IMR-90 (cell line): ENCODE measurements around the gene PRKCB. TPM values are rescaled to one million over a fixed set of nuclear protein-coding genes. Genes with fewer than 3 reads are reported as not detected.

Experiments used
- ATAC-seq: fragments of 200-7000 bp; cut with Tn5 transposase; 2 replicates; pipeline ENCODE4 v1.9.1; 2020; ENCODE audit warnings: low read depth, mild to moderate bottlenecking, moderate library complexity
- BruUV-seq: library from RNA; stranded (reverse); fragments of 400-500 nt; replicated peaks from 2 replicates; lab custom pipeline; 2021; lab: Mats Ljungman, UMichigan
- CTCF ChIA-PET: fragments of 300-600 bp; formaldehyde crosslinking; extraction: SDS; loops from one replicate; lab custom pipeline; 2021; ENCODE audit warnings: antibody characterized with exemption; lab: Yijun Ruan, JAX
- POLR2A ChIA-PET: fragments of 300-600 bp; sonication (Branson Sonifier 250); formaldehyde crosslinking; loops from one replicate; lab custom pipeline; 2022; ENCODE audit warnings: antibody characterized with exemption; ENCODE audit not compliant: unreplicated experiment; lab: Charles Lee
- DNase-seq: peaks from one replicate; pipeline ENCODE4 v3.0.0; 2013
- H2AFZ ChIP-seq: replicated peaks from 2 replicates; pipeline ENCODE3; 2013; ENCODE audit warnings: low read length, mild to moderate bottlenecking; ENCODE audit not compliant: poor library complexity
- H2AK5ac ChIP-seq: 2 replicates; pipeline ENCODE4 v1.6.1; 2013; ENCODE audit warnings: low read depth, low read length, inconsistent platforms
- H2AK9ac ChIP-seq: replicated peaks from 2 replicates; pipeline ENCODE3; 2013; ENCODE audit warnings: mild to moderate bottlenecking, low read depth, low read length, moderate library complexity; ENCODE audit not compliant: poor library complexity
- H2BK120ac ChIP-seq: 2 replicates; pipeline ENCODE4 v1.6.1; 2013; ENCODE audit warnings: low read depth, low read length, inconsistent platforms
- H2BK15ac ChIP-seq: 3 replicates; pipeline ENCODE4 v1.6.1; 2013; ENCODE audit warnings: low read depth, low read length, inconsistent platforms
- H2BK20ac ChIP-seq: 2 replicates; pipeline ENCODE4 v1.6.1; 2013; ENCODE audit warnings: low read depth, mild to moderate bottlenecking, inconsistent platforms, low read length, moderate library complexity
- H2BK5ac ChIP-seq: 2 replicates; pipeline ENCODE4 v1.6.1; 2013; ENCODE audit warnings: mild to moderate bottlenecking, low read depth, low read length, inconsistent platforms; ENCODE audit not compliant: poor library complexity, severe bottlenecking
- H3K14ac ChIP-seq: replicated peaks from 2 replicates; pipeline ENCODE4 v1.6.1; 2013; ENCODE audit warnings: low read depth, low read length, inconsistent platforms
- H3K18ac ChIP-seq: 2 replicates; pipeline ENCODE4 v1.6.1; 2013; ENCODE audit warnings: low read depth, low read length, control low read depth
- H3K23ac ChIP-seq: 2 replicates; pipeline ENCODE4 v1.6.1; 2013; ENCODE audit warnings: low read depth, low read length, inconsistent platforms
- H3K27ac ChIP-seq: 2 replicates; pipeline ENCODE4 v1.5.1; 2013; ENCODE audit warnings: mild to moderate bottlenecking, control low read depth, low read length; ENCODE audit not compliant: insufficient read depth
- H3K27me3 ChIP-seq: 2 replicates; pipeline ENCODE4 v1.6.1; 2013; ENCODE audit warnings: low read length; ENCODE audit not compliant: control insufficient read depth, insufficient read depth
- H3K36me3 ChIP-seq: 2 replicates; pipeline ENCODE4 v1.6.1; 2013; ENCODE audit warnings: low read length, mixed read lengths; ENCODE audit not compliant: control insufficient read depth, insufficient read depth
- H3K4ac ChIP-seq: 2 replicates; pipeline ENCODE4 v1.6.1; 2013; ENCODE audit warnings: low read depth, low read length, inconsistent platforms
- H3K4me1 ChIP-seq: 2 replicates; pipeline ENCODE4 v1.6.1; 2013; ENCODE audit warnings: low read length, mixed read lengths; ENCODE audit not compliant: control insufficient read depth, insufficient read depth
- H3K4me2 ChIP-seq: 2 replicates; pipeline ENCODE4 v1.6.1; 2013; ENCODE audit warnings: low read depth, mild to moderate bottlenecking, control low read depth, low read length, moderate library complexity
- H3K4me3 ChIP-seq: 2 replicates; pipeline ENCODE4 v1.5.1; 2013; ENCODE audit warnings: low read depth, mild to moderate bottlenecking, control low read depth, low read length, moderate library complexity; ENCODE audit not compliant: insufficient read depth
- H3K56ac ChIP-seq: 2 replicates; pipeline ENCODE4 v1.6.1; 2013; ENCODE audit warnings: low read length, inconsistent platforms; ENCODE audit not compliant: insufficient read depth; ENCODE audit errors: extremely low read depth
- H3K79me1 ChIP-seq, 2 experiments: 2 replicates each; pipeline ENCODE4 v1.6.1; 2013; ENCODE audit warnings: low read length in 2 of 2, inconsistent platforms in 1 of 2, low read depth in 1 of 2
- H3K9ac ChIP-seq: 2 replicates; pipeline ENCODE4 v1.6.1; 2013; ENCODE audit warnings: low read depth, low read length, control low read depth
- H3K9me1 ChIP-seq: 2 replicates; pipeline ENCODE4 v1.6.1; 2013; ENCODE audit warnings: low read length, inconsistent platforms; ENCODE audit not compliant: insufficient read depth
- H3K9me3 ChIP-seq: 2 replicates; pipeline ENCODE4 v1.6.1; 2013; ENCODE audit warnings: low read length; ENCODE audit not compliant: control insufficient read depth, insufficient read depth
- H4K20me1 ChIP-seq: 2 replicates; pipeline ENCODE4 v1.6.1; 2013; ENCODE audit warnings: low read length, inconsistent platforms; ENCODE audit not compliant: insufficient read depth
- H4K5ac ChIP-seq: 2 replicates; pipeline ENCODE4 v1.6.1; 2013; ENCODE audit warnings: mild to moderate bottlenecking, low read depth, low read length, control low read depth
- H4K8ac ChIP-seq, 2 experiments: 2 replicates each; pipeline ENCODE4 v1.6.1; 2013; ENCODE audit warnings: low read depth in 2 of 2, low read length in 2 of 2, control low read depth in 1 of 2, inconsistent platforms in 1 of 2
- H4K91ac ChIP-seq: 2 replicates; pipeline ENCODE4 v1.6.1; 2013; ENCODE audit warnings: low read depth, low read length, inconsistent platforms; ENCODE audit not compliant: insufficient read depth
- BHLHE40 ChIP-seq: fragments of 150-350 bp; IDR thresholded peaks from 2 replicates; pipeline ENCODE4 v1.6.1; 2016; ENCODE audit warnings: mild to moderate bottlenecking, low read depth, low read length
- CEBPB ChIP-seq: IDR thresholded peaks from 2 replicates; pipeline ENCODE4 v1.6.1; 2012; ENCODE audit warnings: low read depth, low read length, improper control_type of control experiment
- CHD1 ChIP-seq: IDR thresholded peaks from 2 replicates; pipeline ENCODE4 v1.6.1; 2012; ENCODE audit warnings: low read depth, low read length, improper control_type of control experiment
- CTCF ChIP-seq: conservative IDR thresholded peaks from 2 replicates; pipeline ENCODE4 v1.5.1; 2012; ENCODE audit warnings: mild to moderate bottlenecking, low read depth, low read length, improper control_type of control experiment
- FOS ChIP-seq: fragments of 150-350 bp; IDR thresholded peaks from 2 replicates; pipeline ENCODE4 v1.6.1; 2016; ENCODE audit warnings: low read depth, low read length
- MAZ ChIP-seq: IDR thresholded peaks from 2 replicates; pipeline ENCODE4 v1.6.1; 2012; ENCODE audit warnings: low read depth, mild to moderate bottlenecking, low read length, improper control_type of control experiment, moderate library complexity, borderline replicate concordance
- MXI1 ChIP-seq: IDR thresholded peaks from 2 replicates; pipeline ENCODE4 v1.6.1; 2012; ENCODE audit warnings: low read depth, mild to moderate bottlenecking, low read length, moderate library complexity, borderline replicate concordance
- NFE2L2 ChIP-seq: fragments of 150-350 bp; IDR thresholded peaks from 2 replicates; pipeline ENCODE4 v1.6.1; 2016; ENCODE audit warnings: low read depth, mild to moderate bottlenecking, low read length
- POLR2A ChIP-seq: IDR thresholded peaks from 2 replicates; pipeline ENCODE4 v1.6.1; 2012; ENCODE audit warnings: mild to moderate bottlenecking, low read depth, low read length
- RAD21 ChIP-seq: IDR thresholded peaks from 2 replicates; pipeline ENCODE4 v1.6.1; 2012; ENCODE audit warnings: low read length, improper control_type of control experiment
- WGBS, 2 experiments: methylation state at CpG; one replicate each; pipeline versions ENCODE4 v1.1.5 to v1.1.7; 2013; ENCODE audit warnings: missing lambda C conversion rate in 2 of 2; ENCODE audit not compliant: insufficient read length in 1 of 2; ENCODE audit errors: extremely low coverage in 2 of 2; 5-methylcytosine and 5-hydroxymethylcytosine counted together
- dilution Hi-C: fragments of 300-500 bp; cut with HindIII; formaldehyde crosslinking; loops from one replicate; pipeline ENCODE4 v1.14.3; 2018; ENCODE audit warnings: low sequenced_read_pairs; ENCODE audit not compliant: unreplicated experiment
- in situ Hi-C: fragments of 300-500 bp; cut with MboI; formaldehyde crosslinking; loops from 3 replicates; pipeline ENCODE4 v1.14.3; 2019; ENCODE audit warnings: low sequenced_read_pairs, inconsistent platforms, mixed read lengths
- intact Hi-C: fragments of 100-400 bp; cut with micrococcal nuclease; formaldehyde crosslinking; loops from 2 replicates; pipeline ENCODE4 v1.10.0; 2022
- polyA plus RNA-seq, 3 experiments: library from polyadenylated mRNA; depleted of rRNA; stranded (reverse); fragments of >200 nt; gene quantifications; 2 replicates each; pipeline ENCODE4 v1.2.3, GENCODE V29; 2012; ENCODE audit warnings: low replicate concordance in 1 of 3
- total RNA-seq: library from RNA; depleted of rRNA; stranded (reverse); fragments of >200 nt; gene quantifications from 2 replicates; pipeline ENCODE4 v1.2.3, GENCODE V29; 2012

Gene PRKCB
- total and polyA plus RNA-seq, 2 of the 4 experiments (the other 2 are of a cell fraction): under 0.01 TPM; not detected in 1

- dilution Hi-C loops (no loop called here), in situ Hi-C loops (no loop called here), intact Hi-C loops (no loop called here)
- no peaks in the 10 kb centered on the region for H3K9me1 ChIP-seq
- no peak overlapping the region for H4K8ac ChIP-seq
- no peaks in the 10 kb centered on the region for H4K20me1 ChIP-seq
- H3K18ac ChIP-seq: no peak overlapping the region
- H3K4me3 ChIP-seq: no peak overlapping the region
- WGBS, 2 experiments: 20% methylated on average over 1 of the region's 8 CpGs; no CpG with 5 or more reads in 1 of the 2 experiments
- no peak overlapping the region for H2BK120ac ChIP-seq
- no peaks in the 10 kb centered on the region for H3K9me3 ChIP-seq
- no peak overlapping the region for H3K4me2 ChIP-seq
- H2BK20ac ChIP-seq: no peak overlapping the region
- ChIA-PET CTCF (no interaction called here), POLR2A (no interaction called here)
- H2AK5ac ChIP-seq: no peak overlapping the region
- no peak overlapping the region for H3K56ac ChIP-seq
- no peak for DNase-seq
- H2AK9ac ChIP-seq: no peak overlapping the region
- no peak overlapping the region for H2BK5ac ChIP-seq
- H4K5ac ChIP-seq: no peak overlapping the region
- no peaks in the 10 kb centered on the region for H3K4me1 ChIP-seq
- H3K14ac ChIP-seq: no peak overlapping the region
- H3K9ac ChIP-seq: no peak overlapping the region
- no peak overlapping the region for H2BK15ac ChIP-seq
- H3K27ac ChIP-seq: no peak overlapping the region
- no peak for TF ChIP-seq RAD21
- no peak for TF ChIP-seq NFE2L2
- no peak for TF ChIP-seq MXI1
- no peak for TF ChIP-seq FOS
- TF ChIP-seq CHD1: no peak
- no peak for TF ChIP-seq CEBPB
- no peak for TF ChIP-seq CTCF
- no peak for TF ChIP-seq MAZ
- no peak for TF ChIP-seq POLR2A
- no peak for TF ChIP-seq BHLHE40
- H3K36me3 ChIP-seq: no peaks in the 10 kb centered on the region
- no peaks in the 10 kb centered on the region for H3K27me3 ChIP-seq
- no peak overlapping the region for H3K4ac ChIP-seq
- no peak overlapping the region for H3K23ac ChIP-seq
- no peak for ATAC-seq
- H3K79me1 ChIP-seq: no peaks in the 10 kb centered on the region
- no TSS peak for BruUV-seq
- no peak overlapping the region for H2AFZ ChIP-seq
- H4K91ac ChIP-seq: no peak overlapping the region
Observed at GRCh38 chr16:24180451-24180850, 344.7 kb downstream of the PRKCB start.
